A549 (cell line): Measurements from ENCODE around the gene ENTPD8.

Experiments used
- CTCF ChIP-seq: fragments of >200 bp; sonication (Bioruptor Twin); formaldehyde crosslinking; IDR thresholded peaks from 3 replicates; pipeline ENCODE4 v1.5.1; 2016
- EP300 ChIP-seq, 2 experiments: fragments of >200 bp; sonication (Bioruptor Twin); formaldehyde crosslinking; IDR thresholded peaks; 2 replicates in 1 of 2; 3 replicates in 1 of 2; pipeline ENCODE4 v1.6.1; 2016 to 2017
- MAX ChIP-seq: IDR thresholded peaks from 2 replicates; pipeline ENCODE4 v1.6.1; 2012
- MYC ChIP-seq: IDR thresholded peaks from 2 replicates; pipeline ENCODE4 v1.6.1; 2012; ENCODE audit warnings: mild to moderate bottlenecking, inconsistent platforms, low read length, improper control_type of control experiment, borderline replicate concordance
- RCOR1 ChIP-seq: fragments of 150-350 bp; IDR thresholded peaks from 2 replicates; pipeline ENCODE4 v1.6.1; 2014; ENCODE audit warnings: antibody characterized with exemption, low read length, low read depth
- RNF2 ChIP-seq: fragments of 200-600 bp; sonication (generic); IDR thresholded peaks from 2 replicates; pipeline ENCODE4 v1.6.1; 2016; ENCODE audit warnings: low read depth, mild to moderate bottlenecking, antibody characterized with exemption, moderate library complexity, borderline replicate concordance
- ZFP36 ChIP-seq: fragments of 450-650 bp; IDR thresholded peaks from 2 replicates; pipeline ENCODE4 v1.6.1; 2014; ENCODE audit warnings: borderline replicate concordance; ENCODE audit not compliant: partially characterized antibody

GRCh38 chr9:137467896-137468295 lies 26.7 kb upstream of the ENTPD8 start:
- TF ChIP-seq MYC, result no peak
- TF ChIP-seq CTCF, result no peak
- no peak for TF ChIP-seq ZFP36
- no peak for TF ChIP-seq RNF2
- TF ChIP-seq RCOR1, result no peak
- no peak for TF ChIP-seq MAX
- TF ChIP-seq EP300 (IDR thresholded peaks at IDR 0.05), result no peak
